Nucleus accumbens (tissue), 56 donors: ENCODE results near the gene ADH7.

Source experiments
- DNase-seq, 56 donors: peaks; one replicate each; lab custom pipeline; 2025; lab: John Stamatoyannopoulos, UW

Gene ADH7

DNA sequence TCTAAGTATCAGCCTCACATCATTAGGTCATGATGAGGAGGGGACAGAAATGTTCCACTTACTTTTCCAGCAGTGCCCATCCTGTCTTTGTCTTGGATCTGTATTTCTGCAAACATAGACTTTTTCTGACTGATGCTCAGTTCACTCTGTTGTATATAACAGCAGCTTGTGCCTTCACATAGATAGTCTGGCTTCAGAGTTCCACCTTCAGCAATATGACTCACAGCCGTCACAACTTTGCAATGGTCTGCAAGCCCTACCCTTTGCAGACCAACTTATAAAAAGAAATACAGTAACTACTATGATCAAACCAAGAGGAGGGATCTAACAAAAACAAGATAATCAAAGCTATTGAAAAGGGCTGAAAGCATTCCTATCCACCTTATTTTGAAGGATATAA is at the start of gene ADH7:
ADH7 (minus strand) TSS at position 189 of the 400 bp plus-strand sequence; CDS start at position 80, 109 bp downstream.
- no peak for DNase-seq

DNA sequence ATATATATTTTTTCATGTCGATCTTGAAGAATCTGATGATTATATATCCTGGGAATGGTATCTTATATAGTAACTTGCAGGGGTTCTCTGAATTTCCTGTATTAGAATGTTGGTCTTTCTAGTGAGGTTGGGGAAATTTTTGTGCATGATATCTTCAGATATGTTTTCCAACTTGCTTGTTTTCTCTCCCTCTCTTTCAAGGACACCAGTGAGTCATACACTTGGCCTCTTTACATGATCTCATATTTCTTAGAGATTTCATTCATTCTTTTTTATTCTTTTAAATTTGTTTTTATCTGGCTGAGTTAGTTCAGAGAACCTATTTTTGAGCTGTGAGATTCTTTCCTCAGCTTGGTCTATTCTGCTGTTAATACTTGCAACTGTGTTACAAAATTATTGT is 48.5 kb upstream of the ADH7 start:
- no peak for DNase-seq

DNA sequence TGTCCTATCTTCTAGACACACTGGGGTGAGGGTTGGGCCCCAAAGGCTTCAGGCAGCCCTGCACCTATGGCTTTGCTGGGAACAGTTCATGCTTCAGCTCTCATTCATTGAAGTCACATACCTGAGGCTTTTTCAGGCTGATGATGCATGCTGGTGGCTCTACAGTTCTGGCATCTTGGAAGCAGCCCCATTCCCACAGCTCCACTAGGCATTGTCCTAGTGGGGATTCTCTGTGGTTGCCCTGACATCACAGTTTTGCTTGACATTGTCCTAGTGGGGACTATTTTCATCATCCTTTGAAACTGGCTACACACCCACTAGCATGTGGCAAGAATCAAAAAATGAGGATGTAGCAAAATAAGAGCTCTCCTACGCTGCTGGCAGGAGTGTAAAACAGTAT is 38.0 kb upstream of the ADH7 start:
- DNase-seq: no peak

DNA sequence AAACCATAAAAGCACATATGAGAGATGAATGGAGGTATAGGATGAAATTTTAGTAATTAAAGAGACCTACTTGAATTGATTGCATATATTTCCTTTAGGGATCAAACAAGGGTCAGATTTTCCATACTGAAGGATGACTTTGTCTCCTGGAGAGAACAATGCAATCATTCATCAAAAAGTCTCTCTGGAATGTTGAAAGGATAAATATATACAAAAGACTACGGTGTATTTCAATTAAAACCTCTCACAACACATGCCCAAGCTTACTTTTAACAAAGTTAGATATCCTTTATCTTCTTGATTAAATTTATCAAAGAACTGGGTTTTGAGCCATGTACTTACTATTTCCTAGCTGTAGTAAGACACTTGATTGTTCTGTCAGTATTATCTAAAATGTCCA is 36.8 kb upstream of the ADH7 start:
- DNase-seq: no peak

DNA sequence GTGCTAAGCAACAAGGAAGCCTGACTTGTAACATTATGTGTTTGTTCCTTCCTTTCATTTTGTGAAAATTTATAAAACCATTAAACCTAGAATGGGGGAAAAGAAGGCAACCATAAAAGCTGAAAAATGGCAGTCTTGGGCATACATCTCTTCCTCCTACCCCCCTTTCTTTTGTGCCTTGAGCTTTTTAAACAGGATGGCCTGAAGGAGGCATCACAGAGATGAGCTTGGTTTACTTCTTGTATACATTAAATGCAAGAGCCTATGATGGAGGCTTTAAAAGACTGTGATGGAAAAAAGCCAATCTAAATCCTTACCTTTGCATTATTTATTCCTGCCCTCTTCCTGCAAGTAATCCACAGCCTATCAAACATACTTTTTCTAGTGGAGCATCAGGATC is 36.2 kb upstream of the ADH7 start:
- no peak for DNase-seq

DNA sequence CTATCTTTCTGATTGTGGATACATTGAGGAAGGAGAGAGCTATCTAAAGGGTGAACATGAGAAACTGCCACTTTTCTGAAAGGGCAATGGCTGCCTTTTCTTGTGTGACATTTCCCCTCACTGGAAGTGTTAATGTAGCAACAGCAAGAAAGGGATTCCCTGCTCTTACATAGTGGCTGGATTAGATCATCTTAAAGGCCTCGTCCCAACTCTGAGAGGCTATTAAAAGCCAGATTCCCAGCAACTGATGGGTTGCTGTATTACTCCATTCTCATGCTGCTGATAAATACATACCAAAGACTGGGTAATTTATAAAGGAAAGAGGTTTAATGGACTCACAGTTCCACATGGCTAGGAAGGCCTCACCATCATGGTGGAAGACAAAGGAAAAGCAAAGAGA is 33.7 kb upstream of the ADH7 start:
- DNase-seq: no peak

DNA sequence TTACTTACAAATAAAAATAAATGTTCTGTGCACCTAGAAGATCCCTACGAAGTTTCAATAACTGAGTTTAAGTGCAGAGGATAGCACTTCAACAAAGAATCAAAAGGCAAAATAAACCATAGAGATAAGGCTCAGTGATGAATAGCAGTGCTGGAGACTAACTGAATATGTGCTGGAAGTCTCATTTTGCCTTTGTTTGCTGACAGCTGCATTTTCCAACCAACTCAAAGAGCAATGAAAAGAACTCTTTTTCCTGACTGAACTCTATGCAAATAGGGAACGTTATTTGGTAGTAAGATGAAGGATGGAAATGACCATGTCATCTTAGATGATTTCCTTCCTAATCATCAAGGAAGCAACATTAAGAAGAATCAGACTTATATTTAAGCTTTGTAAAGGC is 32.7 kb upstream of the ADH7 start:
- DNase-seq: no peak

DNA sequence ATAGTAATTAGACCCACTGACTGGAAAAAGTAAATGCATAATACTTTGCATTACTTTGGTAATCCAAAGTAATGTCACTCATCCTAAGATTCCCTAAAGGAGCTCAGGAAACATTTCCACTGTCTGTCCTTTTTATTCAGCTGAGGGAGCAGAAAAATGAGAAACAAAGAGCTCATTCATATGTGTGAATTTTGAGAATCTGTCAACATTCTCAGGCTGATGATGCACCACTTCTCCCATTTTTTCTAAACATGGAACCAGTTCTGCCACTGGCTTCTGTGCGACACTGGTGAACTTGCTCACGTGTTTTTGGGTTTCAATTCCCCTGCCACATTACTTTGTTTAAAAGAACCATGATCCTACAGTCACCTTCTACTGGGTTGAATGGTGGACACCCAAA is 28.4 kb upstream of the ADH7 start:
- DNase-seq: no peak

DNA sequence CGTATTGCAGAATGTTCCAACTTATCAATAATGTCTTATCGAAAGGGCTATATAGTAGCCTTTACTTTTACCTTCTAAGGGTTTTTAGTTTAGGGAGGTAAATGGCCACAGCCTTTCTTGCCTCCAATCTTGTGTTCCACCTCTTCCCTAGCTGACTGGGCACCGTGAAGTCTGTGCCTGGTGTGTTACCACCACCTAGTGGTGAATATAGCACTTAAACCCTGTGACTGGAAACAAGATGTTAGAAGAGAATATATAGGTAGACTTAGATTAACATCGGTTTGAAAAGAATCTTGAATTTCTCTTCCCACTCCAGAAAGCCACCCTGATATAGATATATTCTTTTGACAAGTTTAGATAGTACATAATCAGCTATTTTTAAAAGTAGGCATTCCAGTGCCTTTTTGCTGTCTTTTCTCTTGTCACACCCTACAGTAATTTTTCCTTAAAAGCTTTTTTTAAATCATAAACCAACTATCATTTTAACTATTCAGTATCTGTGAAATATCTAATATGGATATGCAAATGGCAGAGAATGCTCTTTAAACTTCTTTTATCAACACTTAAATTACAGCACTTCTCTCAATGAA is 27.8 kb upstream of the ADH7 start:
- DNase-seq: peak in 43 of 56 donors; percentile 0 to 60 (median 15)

DNA sequence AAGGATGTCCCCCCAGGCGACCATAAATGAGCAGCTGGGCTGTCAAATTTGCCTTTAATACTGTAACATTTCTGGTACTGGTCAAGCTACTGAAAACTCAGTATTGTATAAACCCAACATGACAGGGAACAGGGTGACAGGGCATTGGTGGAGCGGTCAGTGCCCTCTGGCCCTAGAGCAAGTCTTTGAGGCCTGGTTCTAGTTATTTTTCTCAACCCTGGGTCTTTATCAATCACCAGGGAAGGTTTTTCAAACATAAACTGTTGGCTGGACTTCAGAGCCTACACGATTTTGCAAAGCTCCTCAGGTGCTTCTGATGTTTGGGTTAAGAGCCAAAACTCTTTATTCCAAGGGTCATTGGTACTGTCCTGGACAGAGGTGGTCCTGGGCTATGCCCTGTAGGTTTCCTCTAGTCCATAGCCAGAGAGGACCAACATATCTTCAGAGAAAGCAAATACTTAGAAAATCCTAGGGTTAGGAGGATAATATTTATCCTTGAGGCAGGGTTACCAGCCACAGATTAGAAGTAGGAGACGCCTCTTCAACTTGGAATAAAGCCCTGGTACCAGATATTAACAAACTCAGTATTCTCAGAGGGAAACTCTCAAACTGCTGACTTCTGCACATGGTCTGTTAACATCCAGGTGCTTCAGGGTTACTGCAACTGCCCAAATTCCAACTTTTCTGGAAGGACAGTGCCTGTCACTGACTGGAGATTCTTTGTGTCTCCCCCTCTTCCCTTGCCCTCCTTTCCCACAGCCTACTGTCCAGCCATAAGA is 26.7 kb upstream of the ADH7 start:
- no peak for DNase-seq

DNA sequence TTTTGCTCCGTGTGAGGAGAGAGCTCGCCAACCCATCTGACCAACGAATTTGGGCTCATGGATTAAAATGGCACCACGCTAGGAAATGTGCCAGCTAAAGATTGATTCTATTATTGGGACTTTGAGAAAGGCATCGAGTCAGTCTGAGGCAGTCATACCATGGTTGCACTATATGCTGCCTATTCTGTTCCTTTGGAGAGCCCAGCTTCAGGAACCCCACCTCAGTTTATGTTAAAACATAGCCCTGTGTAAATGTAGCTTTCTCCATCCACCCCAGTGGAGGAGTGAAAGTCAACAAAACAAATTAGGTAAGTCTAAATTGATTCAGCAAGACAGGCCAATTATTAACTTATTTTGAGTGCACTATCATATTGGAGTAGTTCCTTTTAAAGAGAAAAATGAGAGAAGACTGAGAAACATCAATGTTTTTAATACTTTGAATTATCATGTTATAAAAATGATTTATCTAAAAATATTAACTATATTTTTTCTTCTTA is 24.5 kb upstream of the ADH7 start:
- no peak for DNase-seq

DNA sequence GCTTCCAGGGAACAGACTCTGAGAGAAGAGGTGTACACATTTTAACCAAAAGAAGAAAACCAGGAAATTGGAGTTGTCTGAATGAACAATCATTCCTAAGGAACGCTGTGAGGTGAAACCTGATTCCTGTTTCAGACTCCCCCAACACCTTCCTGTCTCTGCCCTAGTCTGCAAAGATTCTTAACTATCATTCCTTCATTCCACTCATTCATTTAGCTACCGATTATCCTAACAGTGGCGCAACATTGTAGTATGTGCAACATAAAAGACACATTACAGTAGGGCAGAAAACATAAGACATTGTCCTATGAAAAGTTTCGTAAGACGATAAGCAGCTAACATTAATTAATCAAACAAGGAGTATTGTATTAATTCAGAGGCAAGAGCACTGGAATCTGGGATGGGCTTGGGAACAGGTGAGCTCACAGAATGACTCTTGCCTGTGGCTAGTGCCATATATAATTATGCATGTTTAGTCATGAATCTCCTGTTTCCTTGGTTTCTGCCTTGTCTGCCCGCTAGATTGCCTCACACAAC is 23.8 kb upstream of the ADH7 start:
- DNase-seq: no peak

DNA sequence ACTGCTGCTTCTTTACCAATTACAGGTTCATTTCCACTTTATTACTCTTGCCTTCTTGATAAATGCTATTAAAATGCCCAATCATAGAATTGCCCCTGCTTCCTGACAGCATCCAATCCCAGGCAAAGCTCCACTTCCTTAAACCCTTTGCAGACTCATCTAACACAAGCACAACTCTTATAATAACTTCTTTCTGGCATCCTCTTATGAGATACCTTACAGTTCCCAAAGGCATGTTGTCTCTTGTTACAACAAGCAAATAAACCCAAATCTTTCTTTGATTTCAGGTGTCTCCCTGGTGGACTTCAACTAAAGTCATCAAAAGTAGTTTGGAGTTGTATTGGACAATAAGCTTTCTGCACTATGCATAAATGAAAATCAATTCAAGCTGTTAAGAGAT is 22.5 kb upstream of the ADH7 start:
- no peak for DNase-seq

DNA sequence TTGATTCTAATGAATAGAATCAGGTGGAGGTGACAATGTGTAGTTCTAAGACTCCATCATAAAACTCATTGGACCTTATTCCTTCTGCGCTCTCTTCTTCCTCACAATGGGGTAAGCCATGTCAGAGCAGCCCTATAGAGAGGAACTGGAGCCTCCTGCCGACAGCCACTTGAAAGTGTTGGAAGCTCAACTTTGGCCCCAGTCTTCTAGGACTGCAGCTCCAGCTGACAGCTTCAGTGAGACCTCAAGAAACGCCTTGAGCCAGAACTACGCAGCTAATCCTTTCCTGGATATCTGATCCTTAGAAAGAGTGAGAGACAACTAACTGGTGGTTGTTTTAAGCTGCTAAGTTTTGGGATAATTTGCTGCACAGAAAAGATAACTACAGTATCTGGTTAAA is 22.1 kb upstream of the ADH7 start:
- DNase-seq: no peak

DNA sequence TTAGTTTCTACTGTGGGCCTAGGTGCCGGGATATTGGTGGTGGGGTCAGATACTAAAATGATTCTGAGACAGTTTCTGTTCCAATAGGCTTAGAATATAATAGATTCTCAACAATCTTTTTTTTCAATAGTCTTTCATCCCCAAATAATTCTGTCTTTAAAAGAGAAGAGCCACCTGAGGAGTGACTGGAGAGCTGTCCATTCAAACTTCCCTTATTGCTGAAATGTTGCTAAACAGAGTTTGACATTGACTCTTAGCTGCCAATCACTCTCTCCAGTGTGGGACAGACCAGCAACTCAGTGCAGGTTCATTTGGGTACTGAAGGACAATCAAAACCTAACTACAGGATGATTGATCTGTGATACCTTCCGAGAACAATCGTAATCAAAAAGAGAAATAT is 12.4 kb upstream of the ADH7 start:
- no peak for DNase-seq

GRCh38 chr4:99447079-99447478 is 11.9 kb upstream of the ADH7 start:
- no peak for DNase-seq

- DNase-seq: no peak
Observed at GRCh38 chr4:99438405-99438780, 3.3 kb upstream of the ADH7 start.

DNA sequence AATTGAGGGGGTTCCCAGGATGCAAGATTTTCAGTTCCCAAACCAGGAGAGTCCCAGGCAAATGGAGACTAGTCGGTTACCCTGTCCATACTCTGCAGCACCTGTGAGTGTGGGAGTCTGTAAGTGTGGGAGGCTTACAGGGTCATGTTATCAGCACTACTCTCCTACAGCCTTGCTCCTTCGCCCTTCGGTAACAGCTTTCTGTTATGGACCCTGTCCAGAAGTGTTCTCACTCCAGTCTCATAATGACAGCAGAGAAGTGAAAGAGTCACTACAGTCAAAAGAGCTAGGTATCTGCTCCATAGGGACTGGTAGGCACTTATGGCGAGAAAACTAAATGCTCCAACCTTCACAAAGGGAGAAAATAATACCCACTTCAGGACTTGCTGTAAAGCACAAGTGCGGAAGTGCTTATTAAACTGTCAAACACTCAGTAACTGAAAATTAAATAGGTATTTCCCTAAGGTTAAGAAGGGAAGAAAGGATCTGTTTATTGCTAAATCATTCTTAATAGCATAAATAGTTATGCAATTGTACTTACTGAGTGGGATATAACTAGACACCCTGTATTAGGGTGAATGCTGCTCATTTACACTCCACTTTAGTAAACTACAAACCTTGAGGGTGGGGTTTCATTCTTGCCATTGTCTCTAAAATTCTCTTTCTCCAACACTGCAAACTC is 2.7 kb upstream of the ADH7 start:
- DNase-seq: no peak

DNA sequence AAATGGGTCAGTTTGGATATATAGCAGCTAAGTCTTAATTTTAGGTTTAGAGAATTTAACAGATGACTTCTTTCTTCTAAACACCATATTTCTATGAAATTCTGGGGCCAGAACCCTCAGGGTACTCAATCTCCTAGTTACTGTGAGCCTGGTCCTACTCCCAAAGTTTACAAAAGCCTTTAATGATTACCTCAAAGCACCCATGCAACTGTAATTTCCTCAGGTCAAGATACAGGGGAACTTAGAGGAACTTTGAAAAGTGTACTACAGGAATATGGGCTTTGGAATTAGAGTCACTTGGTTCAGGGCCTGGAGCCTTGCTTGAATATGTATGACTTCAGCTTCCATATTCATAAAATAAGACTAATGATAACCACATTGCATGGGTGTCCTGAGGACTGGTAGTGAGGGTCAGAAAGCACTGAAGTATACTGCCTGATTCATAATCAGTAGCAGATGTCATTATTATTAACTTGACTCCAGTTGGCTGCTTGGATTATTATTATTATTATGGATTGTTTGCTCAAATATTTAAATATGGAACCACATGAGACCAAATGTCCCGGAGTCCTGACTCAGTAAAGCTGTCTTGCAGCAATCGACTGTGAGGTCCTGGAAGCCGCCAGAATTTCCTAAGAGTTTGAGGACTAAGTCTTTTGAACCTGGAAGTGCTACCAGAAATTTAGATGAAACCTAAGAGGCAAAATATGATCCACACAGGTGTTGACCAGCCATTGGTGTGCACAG is 2.0 kb upstream of the ADH7 start:
- no peak for DNase-seq

DNA sequence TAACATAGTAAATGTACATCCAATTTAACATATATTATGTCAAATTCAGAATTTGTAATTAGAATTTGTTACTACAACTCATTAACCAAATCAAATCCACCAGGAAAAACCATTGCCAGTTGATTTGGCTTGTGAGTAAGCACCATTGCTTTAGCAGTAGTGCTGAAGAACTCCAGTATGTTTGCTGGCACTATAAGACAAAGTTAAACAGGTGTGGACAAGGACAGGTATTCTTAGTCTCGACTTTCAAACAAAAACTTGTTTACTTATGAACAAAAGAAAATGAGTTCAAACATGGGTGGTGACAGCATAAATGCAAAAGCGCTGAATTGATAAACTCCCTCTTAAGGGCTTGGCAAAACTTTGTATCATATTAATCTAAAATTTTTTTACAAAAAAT is 1.3 kb upstream of the ADH7 start:
- no peak for DNase-seq

DNA sequence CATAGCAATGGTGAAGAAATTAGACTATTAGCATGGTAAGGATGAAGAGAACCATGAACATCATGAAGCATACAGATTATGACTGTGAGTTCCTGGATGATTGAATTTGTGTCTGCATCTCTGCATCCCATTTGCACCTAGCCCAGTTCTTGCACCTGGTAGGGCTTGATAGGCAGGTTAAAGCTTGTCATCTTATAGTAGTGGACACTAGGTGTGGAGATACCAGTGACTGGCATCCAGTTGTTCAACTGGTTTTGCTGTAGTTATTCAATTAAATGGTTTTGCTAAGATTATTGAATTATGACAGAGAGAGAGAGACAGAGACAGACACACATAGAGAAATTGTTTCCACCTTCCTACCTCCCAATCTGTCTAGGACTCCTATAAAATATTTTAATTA is 5.0 kb downstream of the ADH7 start:
- no peak for DNase-seq
